GM18526 (cell line): ENCODE results near the gene KRI1.

Source experiments
- POLR2A ChIP-seq: IDR thresholded peaks from 3 replicates; pipeline ENCODE4 v1.6.1; 2011; ENCODE audit not compliant: insufficient read length; ENCODE audit errors: extremely low read depth

Gene KRI1

GRCh38 chr19:10516671-10517286 lies 49.0 kb downstream of the KRI1 start:
- no peak for TF ChIP-seq POLR2A

GRCh38 chr19:10516064-10516385 lies 49.8 kb downstream of the KRI1 start:
- TF ChIP-seq POLR2A: no peak

GRCh38 chr19:10514211-10515145 lies 51.3 kb downstream of the KRI1 start:
- no peak for TF ChIP-seq POLR2A

DNA sequence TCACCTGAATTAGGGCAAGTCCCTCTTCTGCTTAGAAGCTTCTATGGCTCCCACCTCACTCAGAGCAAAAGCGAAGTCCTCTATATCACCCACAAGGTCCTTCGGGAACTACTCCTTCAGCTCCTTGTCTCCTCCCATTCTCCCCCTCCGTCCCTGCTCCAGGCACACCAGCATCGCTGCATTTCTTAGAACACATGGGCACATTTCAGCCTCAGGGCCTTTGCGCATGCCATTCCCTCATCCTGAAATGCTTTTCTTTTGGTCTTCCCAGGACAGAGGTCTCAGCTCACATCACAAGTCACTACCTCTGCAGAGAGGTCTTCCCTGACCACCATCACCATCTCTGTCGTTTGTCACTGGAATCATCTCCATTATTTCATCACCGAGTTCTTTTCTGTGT lies 52.6 kb downstream of the KRI1 start:
- no peak for TF ChIP-seq POLR2A

GRCh38 chr19:10510301-10510802 lies 55.5 kb downstream of the KRI1 start:
- no peak for TF ChIP-seq POLR2A

DNA sequence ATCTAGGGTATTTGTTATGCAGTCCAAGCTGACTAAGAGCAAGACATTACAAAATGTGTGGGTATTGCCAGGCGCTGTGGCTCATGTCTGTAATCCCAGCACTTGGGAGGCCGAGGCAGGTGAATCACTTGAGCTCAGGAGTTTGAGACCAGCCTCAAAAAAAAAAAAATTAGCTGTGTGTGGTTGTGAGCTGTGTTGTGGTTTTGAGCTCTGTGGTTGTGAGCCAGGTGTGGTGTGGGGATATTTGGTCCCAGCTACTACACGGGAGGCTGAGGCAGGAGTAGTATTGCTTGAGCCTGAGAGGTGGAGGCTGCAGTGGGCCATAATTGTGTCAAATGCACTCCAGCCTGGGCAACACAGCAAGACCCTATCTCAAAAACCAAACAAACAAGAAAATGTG lies 57.1 kb downstream of the KRI1 start:
- no peak for TF ChIP-seq POLR2A

- TF ChIP-seq POLR2A: no peak
Measured at GRCh38 chr19:10508036-10508435, 57.8 kb downstream of the KRI1 start.

GRCh38 chr19:10505583-10506229 lies 60.1 kb downstream of the KRI1 start:
- no peak for TF ChIP-seq POLR2A
